Activated CD8-positive, alpha-beta memory T cell treated with anti-CD3 and anti-CD28 coated beads for 36 hours (primary cell): ENCODE results near the gene ZNG1A. TPM values are rescaled to one million over a fixed set of nuclear protein-coding genes. Genes with fewer than 3 reads are reported as not detected.
"Not testable (repeated sequence)": the region's sequence is repeated elsewhere in the genome, so short reads cannot be mapped to it uniquely, and the experiment has no call there.

Experiments used
- CTCF ChIA-PET: fragments of 350-600 bp; sonication (Branson Sonifier 250); formaldehyde crosslinking; loops from one replicate; lab custom pipeline; 2021; ENCODE audit warnings: antibody characterized with exemption; lab: Charles Lee
- POLR2A ChIA-PET: fragments of 350-600 bp; sonication (Branson Sonifier 250); formaldehyde crosslinking; loops from one replicate; lab custom pipeline; 2021; ENCODE audit warnings: antibody characterized with exemption; lab: Charles Lee
- total RNA-seq, 2 experiments: library from RNA; stranded (reverse); gene quantifications; one replicate each; pipeline ENCODE4 v1.2.3, GENCODE V29; 2021

The ZNG1A gene
- total RNA-seq = 10 to 100 TPM; 50.7 to 52.7 TPM

GRCh38 chr9:178970-179383 lies at the start of gene ZNG1A:
Gene ZNG1A, minus strand, starts transcription at chr9:179056. Its CDS starts 87 bp downstream, at chr9:178969.
- POLR2A ChIA-PET, CTCF ChIA-PET: not testable (repeated sequence)

DNA sequence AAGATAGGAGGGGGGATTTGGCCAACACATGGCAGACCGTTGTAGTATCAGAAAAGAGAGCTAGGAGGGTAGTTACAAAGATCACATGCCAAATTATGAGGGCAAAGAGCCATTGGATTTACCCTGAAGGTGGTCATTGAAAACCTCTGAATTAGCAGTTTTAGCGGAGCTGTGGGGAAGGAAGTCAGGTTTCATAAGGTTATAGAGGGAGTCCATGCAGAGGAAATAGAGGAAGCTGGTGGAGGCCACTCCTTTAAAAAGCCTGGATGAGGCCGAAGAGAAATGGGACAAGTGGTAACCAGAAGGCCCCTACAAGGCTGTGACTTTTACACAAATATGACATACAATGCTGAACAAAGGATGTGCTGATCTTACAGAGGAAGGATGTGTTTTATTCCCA lies 49.0 kb upstream of the ZNG1A start:
- ChIA-PET CTCF (no interaction called here), POLR2A (no interaction called here)

DNA sequence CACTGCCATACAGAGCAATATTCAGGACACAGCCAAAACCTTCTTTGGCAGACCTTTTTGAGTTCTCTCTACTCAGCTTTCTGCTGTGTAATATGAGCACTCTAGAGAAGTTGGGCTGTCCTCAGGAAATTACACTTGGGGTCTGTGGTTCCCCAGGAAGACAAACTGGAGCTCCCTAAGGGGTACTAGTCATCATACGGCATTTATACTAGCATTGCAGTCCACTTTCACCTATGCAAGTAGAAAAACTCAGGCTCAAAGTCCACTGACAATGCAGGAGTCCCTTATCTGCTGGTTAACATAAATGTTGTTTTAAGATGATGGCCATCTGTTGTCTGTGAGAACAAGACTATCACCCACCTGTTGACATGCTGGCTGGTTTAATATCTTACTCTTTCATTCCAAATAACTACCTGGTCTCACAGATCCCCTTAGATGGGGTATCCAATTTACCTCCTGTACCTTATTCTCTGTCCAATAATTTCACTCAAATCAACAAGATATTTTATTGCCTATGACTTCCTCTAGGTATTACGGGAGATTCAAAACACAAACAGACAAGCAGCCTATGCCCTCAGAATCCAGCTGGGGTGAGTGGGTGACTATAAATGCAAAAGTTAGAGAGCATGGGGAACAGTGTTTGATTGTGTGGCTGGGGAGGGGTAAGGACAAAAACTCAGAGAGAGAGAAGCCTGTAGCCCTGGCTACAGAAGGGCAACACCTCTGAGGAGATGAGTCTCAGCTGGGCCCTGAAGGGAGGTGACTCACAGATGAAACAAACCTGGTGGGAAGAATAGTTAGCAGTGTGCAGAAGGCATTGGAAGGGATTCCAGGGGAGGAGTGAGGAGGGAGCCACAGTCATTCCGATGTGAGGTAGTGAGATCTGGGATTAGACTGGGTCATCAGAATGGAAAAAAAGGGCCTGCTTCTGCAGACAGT lies 46.0 kb upstream of the ZNG1A start:
- POLR2A ChIA-PET = interaction anchor here (0.5 kb wide), 1 partner anchor 57 kb away, joined by 9 read pairs; no protein-coding TSS in a partner anchor

GRCh38 chr9:224026-224425 lies 45.2 kb upstream of the ZNG1A start:
- ChIA-PET POLR2A (no interaction called here), CTCF (interaction anchor here (1.7 kb wide), 1 partner anchor 9 kb away, joined by 4 read pairs; no protein-coding TSS in a partner anchor)

More for the DNA sequence above, 46.0 kb upstream of the ZNG1A start:
- CTCF ChIA-PET = interaction anchor here (1.7 kb wide), 1 partner anchor 9 kb away, joined by 4 read pairs; no protein-coding TSS in a partner anchor

GRCh38 chr9:223152-223551 lies 44.3 kb upstream of the ZNG1A start:
- POLR2A ChIA-PET = no interaction called here
- CTCF ChIA-PET = interaction anchor here (1.7 kb wide), 1 partner anchor 8 kb away, joined by 4 read pairs; no protein-coding TSS in a partner anchor

DNA sequence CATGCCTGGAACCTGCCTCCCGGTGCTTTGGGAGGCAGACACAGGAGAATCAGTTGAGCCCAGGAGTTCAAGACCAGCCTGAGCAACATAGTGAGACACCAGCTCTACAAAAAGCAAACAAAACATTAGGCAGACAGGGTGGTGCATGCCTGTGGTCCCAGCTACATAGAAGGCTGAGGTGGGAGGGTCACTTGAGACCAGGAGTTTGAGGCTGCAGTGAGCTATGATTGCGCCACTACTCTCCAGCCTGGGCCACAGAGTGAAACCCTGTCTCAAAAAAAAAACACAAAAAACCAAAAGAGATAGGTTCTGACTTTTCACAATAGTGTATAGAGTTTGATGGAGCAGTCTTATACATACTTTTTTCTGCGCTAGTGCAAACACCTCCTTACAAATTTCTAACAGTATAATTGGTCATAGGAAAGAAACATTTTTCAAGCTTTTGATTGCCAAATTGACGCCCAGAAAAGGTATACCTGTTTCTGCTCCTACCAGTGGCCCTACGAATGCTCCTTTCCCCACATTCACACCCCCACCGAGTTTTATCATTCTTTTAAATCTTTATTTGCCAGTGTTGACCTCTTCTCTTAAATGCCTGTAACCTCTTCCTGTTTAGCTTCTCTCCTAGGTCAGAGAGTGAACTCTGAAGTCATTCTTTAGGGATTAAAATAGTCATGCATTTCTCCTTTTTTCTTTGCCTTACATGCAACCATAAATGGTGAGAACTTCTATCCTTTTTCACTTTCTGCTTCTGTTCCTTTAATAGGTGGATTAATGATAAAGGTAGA lies 43.3 kb upstream of the ZNG1A start:
- CTCF ChIA-PET = no interaction called here
- POLR2A ChIA-PET = interaction anchor here (0.6 kb wide), 1 partner anchor 225 kb away, joined by 3 read pairs; no protein-coding TSS in a partner anchor

DNA sequence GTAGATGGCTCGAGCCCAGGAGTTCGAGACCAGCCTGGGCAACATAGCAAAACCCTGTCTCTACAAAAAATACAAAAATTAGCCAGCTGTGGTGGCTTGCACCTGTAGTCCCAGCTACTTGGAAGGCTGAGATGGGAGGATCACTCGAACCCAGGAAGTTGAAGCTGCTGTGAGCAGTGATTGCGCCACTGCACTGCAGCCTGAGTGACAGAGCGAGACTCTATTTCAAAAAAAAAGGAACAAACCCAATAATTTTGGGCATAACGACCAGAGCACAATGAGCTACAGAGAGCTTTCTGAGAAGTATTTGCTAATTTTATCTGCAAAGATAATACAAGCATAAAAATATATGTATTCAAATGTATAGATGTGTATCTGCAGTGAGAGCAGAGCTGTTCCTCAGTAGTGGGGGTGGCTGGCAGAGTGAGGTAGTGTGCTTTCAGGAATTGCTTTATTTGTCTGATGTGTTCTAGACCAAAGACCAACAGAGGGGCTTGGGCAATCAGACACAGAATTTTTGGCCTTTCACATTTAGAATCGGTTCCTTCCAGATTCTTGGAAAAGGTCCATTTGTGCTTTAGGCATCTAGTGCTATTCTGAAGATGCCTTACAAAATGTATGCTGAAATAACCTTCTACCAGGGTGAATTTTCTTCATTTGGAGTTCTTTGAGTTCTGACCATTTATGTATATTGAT lies 41.0 kb upstream of the ZNG1A start:
- CTCF ChIA-PET = no interaction called here
- POLR2A ChIA-PET = no interaction called here

- POLR2A ChIA-PET, CTCF ChIA-PET: not testable (repeated sequence)
Measured at GRCh38 chr9:219036-219435, 40.2 kb upstream of the ZNG1A start.

- POLR2A ChIA-PET = no interaction called here
- CTCF ChIA-PET = no interaction called here
Measured at GRCh38 chr9:217950-218349, 39.1 kb upstream of the ZNG1A start.

DNA sequence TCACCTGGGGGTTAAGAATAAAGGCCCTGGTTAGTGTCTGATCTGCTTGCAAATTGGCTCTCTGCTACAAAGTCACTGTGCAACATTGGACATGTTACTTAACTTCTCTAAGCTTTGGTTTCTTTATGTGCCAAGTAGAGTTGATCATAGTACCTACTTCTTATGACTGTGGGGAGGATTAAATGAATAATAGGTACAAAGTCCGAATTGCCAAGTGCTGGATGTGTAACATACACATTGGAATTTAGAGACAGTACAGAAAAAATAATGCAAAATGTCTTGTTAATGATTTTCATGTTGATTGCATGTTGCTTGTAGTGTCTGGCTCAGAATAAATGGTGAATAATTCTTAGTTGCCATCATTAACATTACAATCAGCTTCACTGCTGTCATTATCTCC lies 38.0 kb upstream of the ZNG1A start:
- POLR2A ChIA-PET = interaction anchor here (3.4 kb wide), 1 partner anchor 65 kb away, joined by 15 read pairs; no protein-coding TSS in a partner anchor
- CTCF ChIA-PET = no interaction called here

GRCh38 chr9:215631-216155 lies 36.8 kb upstream of the ZNG1A start:
- CTCF ChIA-PET = interaction anchor here (0.6 to 2.3 kb wide), 6 partner anchors 8 to 70 kb away, joined by 4 to 8 read pairs (median 4); no protein-coding TSS in a partner anchor
- POLR2A ChIA-PET = interaction anchor here (1.7 to 3.4 kb wide), 4 partner anchors 57 to 67 kb away, joined by 5 to 19 read pairs (median 11); no protein-coding TSS in a partner anchor

DNA sequence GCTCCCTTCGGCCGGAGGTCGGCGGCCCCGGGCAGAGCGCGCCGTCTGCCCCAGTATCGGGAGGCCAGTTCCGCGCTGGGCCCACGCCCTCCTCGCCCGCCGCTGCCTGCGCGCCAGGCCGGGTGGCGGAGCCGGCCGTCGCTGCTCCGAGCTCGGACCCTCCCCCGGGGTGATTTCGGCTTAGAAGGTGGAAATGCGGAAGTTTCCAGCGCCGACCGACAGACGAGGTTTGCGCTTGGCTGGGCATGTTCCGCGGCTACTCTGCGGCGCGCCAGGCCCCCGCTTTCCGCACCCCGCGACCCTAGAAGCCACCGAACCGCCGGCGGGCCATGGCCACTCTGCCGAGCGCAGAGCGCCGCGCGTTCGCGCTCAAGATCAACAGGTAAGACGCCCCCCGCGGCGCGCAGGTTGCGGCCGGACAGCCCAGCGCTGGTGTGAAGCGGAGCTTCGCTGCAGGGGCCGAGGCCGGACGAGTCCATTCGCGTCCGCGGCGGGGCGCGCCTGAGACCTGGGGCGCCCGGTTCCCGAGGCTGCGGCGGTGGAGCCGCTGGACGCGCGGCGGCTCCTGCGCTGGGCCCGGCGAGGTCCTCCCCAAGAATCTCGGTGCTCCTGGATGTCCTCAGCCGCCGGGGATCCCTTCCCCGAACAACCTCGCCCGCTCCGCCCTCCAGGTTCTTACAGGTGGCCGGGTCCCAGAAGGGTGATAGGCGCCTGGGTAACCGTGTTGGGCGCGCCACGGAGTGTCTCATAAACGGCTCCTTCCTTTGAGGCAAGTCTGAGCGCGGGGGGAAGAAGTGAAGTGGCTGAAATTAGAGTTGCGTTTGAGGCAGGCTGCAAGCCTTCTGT lies 36.0 kb upstream of the ZNG1A start, which contains the start of gene DOCK8:
Gene DOCK8, plus strand, starts transcription at position 218 of the 846 bp plus-strand sequence. Its CDS starts 112 bp downstream, at position 330.
- ChIA-PET CTCF (interaction anchor here (0.6 to 2.3 kb wide), 10 partner anchors 9 to 84 kb away, joined by 3 to 8 read pairs (median 4); no protein-coding TSS in a partner anchor), POLR2A (interaction anchor here (1.7 to 3.4 kb wide), 4 partner anchors 58 to 67 kb away, joined by 5 to 19 read pairs (median 11); no protein-coding TSS in a partner anchor)

GRCh38 chr9:214351-214647 lies 35.4 kb upstream of the ZNG1A start:
- ChIA-PET POLR2A (interaction anchor here (1.7 to 3.4 kb wide), 3 partner anchors 59 to 68 kb away, joined by 7 to 19 read pairs (median 15); no protein-coding TSS in a partner anchor), CTCF (interaction anchor here (0.6 to 2.3 kb wide), 7 partner anchors 28 to 84 kb away, joined by 3 to 8 read pairs (median 4); no protein-coding TSS in a partner anchor)

- ChIA-PET CTCF (interaction anchor here (0.9 to 2.3 kb wide), 4 partner anchors 28 to 82 kb away, joined by 3 to 8 read pairs (median 6); no protein-coding TSS in a partner anchor), POLR2A (interaction anchor here (1.7 to 3.4 kb wide), 2 partner anchors 64 to 68 kb away, joined by 7 to 15 read pairs; no protein-coding TSS in a partner anchor)
Measured at GRCh38 chr9:213901-214300, 35.0 kb upstream of the ZNG1A start.

DNA sequence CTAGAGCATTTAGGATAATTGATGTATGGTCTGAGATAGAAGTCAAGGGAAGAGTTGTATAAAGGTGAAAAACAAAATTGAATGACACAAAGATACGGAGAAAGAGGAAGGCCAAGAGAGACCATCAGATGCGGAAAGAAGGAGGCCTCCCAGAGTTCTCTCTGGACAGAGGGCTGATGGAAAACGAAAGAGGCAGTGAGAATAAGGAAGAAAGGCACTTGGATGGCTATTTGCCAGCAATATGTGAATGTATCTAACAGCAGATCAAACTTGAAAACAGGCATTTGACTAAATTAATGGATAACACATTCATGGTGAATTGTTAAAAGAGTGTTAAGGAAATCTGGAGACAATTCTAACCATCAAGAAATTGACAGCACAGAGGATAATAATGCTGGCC lies 33.4 kb upstream of the ZNG1A start:
- ChIA-PET POLR2A (interaction anchor here (0.6 kb wide), 1 partner anchor 312 kb away, joined by 4 read pairs; no protein-coding TSS in a partner anchor), CTCF (no interaction called here)

GRCh38 chr9:211557-211956 lies 32.7 kb upstream of the ZNG1A start:
- CTCF ChIA-PET = no interaction called here
- POLR2A ChIA-PET = interaction anchor here (0.6 kb wide), 1 partner anchor 312 kb away, joined by 4 read pairs; no protein-coding TSS in a partner anchor

GRCh38 chr9:211036-211435 lies 32.2 kb upstream of the ZNG1A start:
- ChIA-PET POLR2A (no interaction called here), CTCF (no interaction called here)
